ENCODE results near the gene SZT2.
"Not testable (repeated sequence)": the region's sequence is repeated elsewhere in the genome, so short reads cannot be mapped to it uniquely, and the experiment has no call there.

SZT2 gene

DNA sequence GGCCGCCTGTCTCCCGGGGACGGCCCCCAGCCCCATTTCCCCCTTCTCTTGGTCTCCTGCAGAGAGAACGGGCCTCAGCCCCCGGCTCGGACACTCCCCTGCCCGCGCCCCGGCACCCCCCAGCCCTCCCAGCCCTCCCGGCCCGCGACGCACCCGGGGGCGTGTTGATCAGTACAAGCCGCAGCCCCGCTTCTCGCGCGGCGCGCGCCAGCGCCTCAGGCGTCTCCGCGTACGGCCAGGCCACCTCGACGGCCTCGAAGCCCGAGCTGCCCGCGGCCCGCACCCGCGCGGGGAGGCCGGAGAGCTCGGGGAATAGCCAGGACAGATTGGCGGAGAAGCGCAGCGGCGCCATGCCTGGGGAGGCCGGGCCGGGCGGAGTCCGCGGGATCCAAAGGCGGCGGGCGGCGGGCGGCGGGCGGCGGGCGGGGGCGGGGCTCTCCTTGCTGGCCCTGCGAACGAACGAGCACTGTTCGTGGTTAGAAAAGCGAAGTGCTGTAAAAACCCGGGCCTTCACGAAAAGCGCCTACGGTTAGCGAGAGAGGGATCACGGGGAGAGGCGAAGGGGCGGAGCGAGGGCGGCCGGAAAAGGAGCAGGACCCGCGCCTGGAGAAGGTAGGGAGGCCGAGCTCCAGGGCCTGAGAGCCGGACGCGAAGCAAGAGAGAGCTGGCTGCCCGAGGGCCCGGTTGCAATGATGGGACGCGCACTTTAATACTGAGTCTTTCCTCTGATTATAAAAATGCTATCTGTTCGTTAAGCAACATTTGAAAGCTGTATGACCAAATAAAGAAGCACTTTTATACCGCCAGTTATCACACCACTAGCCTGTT lies 64.0 kb downstream of the SZT2 start, which contains the start of gene HYI:
Gene HYI (minus strand): TSS at position 490 of the 828 bp plus-strand sequence. CDS start 138 bp downstream, at position 352.
- peak in 49 of 51 donors; percentile 35 to 85 (median 70) for DNase-seq

DNA sequence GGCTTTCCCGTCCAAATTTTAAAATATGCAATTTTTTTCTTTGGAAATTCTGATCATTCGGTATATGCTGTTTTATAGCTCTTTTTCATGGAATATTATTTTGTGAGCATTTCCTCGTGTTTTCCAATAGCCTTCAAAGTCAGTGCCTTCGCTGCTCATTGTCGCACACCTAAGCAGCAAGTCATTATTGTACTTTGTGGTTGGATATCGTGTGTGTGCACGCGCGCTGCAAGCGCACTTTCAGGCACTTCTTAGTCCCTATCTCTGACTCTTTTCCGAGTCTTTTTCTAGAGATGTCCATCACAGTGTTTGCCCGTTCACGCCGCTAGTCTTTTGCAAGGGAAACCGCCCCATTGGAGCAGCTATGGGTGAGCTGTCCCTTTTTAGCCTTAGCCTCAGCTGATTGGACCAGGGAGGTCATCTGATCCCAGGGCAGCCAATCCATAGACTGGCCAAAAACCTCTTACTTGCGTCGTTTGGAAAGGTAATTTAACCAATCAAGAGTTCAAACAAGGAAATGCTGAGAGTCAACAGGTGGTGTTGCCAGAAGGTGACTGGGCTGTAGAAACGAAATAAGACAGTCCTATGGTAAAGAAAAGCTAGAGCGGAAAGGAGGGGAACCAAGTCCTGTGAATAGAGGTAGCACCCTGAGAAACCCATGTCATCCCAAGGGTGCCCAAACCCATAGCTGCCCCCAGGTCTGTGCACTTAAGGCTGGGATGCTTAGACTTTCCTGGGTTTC lies 64.7 kb downstream of the SZT2 start:
- peak in 44 of 51 donors; percentile 20 to 84 (median 63) for DNase-seq

DNA sequence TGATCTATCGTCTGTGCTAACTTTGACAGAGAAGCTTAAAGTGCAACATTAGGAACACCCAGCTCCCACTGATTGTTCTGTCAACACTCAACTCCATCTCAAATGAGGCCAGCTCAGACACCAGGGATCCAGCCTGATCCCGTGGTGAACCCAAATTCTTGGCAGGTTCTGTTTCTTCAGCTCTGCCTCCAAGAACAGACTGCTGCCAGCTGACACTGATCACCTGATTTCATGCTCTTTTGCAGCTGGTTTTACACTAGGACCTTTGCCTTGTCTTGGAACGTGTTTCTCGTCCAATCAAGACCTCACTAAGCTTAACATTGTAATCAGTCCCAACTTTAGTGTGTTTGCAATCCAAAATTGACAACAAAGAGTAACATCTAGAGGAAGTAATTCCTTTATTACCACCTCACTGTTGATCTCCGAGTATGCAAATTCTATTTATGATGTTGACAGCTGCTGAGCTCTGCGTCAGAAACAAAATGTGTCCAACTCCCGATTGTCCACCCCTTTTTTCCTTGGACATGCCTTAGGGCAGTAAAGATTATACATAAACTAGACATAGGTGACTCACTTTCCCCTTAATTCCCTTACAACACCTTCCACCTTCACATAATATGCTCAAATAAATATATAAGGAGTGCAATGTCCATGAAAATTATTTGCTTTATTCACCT lies 65.7 kb downstream of the SZT2 start:
- no peak for DNase-seq

DNA sequence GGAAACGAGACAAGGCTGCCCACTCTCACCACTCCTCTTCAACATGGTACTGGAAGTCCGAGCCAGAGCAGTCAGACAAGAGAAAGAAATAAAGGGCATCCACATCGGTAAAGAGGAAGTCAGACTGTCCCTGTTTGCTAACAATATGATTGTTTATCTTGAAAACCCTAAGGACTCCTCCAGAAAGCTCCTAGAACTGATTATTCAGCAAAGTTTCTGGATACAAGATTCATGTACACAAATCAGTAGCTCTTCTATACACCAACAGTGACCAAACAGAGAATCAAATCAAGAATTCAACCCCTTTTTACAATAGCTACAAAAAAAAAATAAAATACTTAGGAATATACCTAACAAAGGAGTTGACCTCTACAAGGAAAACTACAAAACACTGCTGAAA lies 68.7 kb downstream of the SZT2 start:
- DNase-seq = not testable (repeated sequence)

DNA sequence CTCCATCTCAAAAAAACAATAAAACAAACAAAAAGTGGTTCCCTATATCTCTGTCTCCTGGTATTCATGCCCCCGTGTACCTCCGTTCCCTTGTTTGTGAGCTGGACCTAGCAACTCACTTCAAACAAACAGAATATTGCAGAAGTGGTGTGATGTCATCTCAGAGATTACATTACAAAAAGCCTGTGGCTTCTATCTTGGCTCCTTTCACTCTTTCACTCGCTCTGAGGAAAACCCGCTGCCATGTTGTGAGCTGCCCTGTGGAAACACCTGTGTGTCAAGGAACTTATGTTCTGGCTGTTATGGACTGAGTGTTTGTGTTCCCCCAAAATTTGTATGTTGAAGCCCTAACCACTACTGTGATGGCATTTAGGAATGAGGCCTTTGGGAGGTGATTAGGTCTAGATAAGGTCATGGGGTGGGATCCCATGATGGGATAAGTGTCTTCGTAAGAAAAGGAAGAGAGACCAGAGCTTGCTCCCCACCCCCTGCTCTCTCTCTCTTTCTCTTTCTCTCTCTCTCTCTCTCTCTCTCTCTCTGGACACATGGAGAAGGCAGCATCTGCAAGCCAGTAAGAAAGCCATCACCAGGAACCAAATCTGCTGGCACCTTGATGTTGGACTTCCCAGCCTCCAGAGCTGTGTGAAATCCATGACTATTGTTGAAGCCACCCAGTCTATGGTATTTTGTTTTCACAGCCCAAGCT lies 71.4 kb downstream of the SZT2 start:
- DNase-seq = no peak

GRCh38 chr1:43463479-43463878 lies 73.8 kb downstream of the SZT2 start:
- no peak for DNase-seq

DNA sequence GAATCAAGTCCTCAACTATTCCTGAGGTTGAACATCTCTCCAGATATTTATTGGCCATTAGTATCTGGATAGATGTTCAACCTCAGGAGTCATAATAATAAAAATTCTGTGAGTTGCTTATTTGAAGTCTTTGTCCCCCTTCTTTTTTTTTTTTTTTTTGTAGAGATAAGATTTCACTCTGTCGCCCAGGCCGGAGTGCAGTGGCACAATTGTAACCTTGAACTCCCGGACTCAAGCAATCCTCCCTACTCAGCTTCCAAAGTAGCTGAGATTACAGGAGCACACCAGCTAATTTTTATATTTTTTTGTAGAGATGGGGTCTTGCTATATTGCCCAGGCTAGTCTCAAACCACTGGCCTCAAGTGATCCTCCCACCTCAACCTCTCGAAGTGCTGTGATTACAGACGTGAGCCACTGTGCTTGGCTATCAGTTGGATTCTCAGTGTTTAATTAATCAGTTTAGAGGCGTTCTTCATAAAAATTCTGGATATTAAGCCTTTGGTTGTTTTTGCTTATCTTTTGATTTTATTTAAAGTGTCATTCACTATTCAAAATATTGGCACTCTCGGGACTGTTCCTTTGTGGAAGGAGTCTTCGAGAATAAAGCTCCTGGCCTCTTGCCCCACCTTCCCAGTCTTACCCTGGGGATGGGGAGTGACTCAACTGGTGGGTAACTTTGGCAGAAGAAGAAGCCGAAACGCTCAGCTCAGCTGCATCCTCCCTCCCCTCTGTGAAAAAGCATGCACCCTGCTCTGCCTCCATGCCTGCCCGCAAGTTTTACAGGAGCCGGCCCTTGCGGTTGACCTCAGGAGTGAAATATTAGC lies 75.2 kb downstream of the SZT2 start:
- DNase-seq = no peak

DNA sequence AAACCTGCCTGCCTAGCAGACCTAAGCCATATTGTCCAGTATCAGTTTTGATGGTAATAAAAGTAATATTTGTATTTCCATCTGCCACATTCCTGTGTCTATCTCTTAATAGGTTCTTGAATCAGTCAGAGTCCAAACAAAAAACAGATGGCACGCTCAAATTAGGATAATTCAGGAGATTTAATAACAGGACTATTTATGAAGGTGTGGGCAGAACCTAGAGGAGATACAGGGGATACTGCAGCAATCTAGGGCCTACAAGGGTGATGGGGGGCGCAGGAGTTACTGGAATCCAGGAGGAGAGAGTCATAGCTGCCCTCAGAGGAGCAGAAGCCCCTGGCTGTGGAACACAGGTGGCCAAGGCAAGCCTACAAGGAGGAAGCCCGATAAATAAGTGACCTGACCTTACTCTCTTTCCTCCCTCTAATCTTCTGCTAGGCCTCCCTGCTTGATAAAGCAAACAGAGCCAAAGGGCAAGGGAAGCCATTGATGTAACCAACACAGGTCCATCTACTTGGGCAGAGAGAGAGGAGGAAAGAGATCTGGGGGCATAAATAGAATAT lies 75.9 kb downstream of the SZT2 start:
- DNase-seq = no peak

GRCh38 chr1:43466403-43466802 lies 76.7 kb downstream of the SZT2 start:
- no peak for DNase-seq

GRCh38 chr1:43468414-43468813 lies 78.7 kb downstream of the SZT2 start:
- no peak for DNase-seq

- DNase-seq = no peak
Observed at GRCh38 chr1:43469932-43470331, 80.2 kb downstream of the SZT2 start.

DNA sequence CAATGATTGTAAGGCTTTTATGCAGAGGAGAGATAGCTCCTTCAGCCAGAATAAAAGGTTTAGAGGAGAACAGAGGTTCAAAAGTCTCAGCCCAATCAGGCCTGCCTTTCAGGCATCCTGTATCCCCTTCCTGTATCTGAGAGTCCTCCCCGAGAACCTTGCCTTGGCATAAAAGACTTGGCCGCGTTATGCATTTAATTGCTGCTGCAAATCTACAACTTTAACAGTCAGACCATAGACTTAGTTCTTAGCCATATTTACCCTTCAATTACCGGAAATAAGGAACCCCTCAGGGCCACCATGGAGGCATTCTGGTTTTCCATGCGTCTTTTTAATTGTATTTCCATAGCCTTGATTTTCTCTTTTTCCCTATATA lies 82.4 kb downstream of the SZT2 start:
- no peak for DNase-seq

DNA sequence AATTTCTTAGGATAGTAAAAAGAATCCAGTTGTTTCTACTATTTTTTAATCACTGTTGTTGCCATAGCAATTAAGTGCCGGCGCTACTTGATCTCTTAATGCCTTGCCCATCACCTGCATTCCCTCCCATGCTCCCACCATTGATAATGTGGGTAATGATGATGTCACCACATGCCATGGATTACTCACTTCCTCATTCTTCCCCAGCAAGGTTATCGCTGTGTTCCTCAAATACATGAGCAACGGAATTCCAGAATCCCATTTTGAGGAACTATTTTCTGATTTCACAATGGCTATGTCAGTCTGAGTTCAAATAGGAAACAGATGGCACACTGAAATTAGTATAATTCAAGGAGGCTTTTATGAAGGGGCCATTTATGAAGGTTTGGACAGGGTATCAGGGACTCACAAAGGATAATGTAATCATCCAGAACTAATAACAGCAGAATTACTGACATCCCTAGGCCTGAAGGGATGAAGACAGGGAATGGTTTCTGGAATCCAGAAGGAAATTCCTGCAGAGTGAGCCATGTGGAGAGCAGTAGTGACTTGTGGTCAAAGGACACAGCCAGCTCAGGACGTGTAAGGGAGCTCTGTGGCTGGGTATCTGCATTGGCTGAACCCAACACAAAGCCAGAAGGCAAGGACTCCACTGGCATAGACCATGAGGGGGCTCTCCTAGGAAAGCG lies 82.9 kb downstream of the SZT2 start:
- DNase-seq = not testable (repeated sequence)

DNA sequence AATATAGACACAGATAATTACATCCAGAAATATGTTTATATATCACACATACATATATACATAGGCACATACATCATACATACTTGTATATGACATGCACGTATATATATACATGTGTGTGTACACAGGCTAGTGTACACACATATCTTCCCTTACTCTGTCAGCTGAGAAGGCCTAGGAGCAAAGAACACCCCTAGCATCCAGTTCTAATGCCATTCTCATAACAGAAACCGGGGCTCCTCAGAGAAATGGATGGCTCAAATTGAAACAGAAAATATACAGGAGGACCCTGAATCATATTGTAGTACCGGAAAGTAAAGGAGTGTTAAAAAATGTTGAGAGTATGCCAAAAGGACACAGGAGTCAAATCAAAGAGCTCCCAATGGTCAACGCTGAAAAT lies 83.8 kb downstream of the SZT2 start:
- DNase-seq = no peak

DNA sequence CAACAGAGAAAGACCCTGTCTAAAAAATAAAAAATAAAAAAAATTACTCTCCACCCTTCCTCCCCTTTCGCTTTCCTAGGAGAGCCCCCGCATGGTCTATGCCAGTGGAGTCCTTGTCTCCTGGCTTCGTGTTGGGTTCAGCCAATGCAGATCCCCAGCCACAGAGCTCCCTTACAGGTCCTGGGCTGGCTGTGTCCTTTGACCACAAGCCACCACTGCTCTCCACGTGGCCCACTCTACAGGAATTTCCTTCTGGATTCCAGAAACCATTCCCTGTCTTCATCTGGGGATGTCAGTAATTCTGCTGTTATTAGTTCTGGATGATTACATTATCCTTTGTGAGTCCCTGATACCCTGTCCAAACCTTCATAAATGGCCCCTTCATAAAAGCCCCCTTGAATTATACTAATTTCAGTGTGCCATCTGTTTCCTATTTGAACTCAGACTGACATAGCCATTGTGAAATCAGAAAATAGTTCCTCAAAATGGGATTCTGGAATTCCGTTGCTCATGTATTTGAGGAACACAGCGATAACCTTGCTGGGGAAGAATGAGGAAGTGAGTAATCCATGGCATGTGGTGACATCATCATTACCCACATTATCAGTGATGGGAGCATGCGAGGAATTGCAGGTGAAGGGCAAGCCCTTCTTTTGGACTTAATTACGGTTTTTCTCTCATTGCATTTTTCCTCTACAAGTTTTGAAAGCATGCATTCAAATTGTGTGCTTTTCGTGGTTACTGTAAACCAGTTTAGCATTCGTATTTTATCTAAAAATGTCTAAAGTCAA lies 86.1 kb downstream of the SZT2 start:
- DNase-seq = not testable (repeated sequence)

DNA sequence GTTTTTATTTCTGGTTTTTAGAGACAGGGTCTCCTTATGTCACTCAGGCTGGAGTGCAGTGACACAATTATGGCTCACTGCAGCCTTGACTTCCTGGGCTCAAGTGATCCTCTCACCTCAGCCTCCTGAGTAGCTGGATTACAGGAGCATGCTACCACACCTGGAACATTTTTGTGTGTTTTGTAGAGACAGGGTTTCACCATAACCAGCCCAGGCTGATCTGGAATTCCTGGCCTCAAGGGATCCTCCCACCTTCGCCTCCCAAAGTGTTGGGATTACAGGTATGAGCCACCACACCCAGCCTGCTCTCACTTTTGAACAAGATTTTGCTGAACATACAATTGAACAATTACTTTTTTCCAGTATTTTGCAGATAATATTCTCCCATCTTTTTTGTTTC lies 88.0 kb downstream of the SZT2 start:
- no peak for DNase-seq

DNA sequence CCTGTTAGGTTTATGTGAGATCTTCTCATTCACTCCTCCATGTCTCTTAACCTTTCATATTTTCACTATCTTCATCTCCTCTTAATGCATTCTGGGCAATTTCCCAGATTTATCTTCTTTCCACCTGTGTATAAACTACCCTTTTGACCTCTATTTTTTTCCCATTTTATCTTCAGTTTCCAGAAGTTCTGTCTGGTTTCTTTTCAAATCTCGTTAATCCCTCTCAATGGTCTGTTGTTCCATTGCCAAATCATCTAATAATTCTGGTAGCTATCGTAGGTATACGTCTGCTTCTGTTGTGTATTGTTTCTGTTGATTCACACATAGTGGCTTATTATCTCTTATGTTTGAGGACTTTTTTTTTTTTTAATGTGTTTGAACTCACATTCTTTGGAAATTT lies 89.7 kb downstream of the SZT2 start:
- no peak for DNase-seq

GRCh38 chr1:43481491-43481890 lies 91.8 kb downstream of the SZT2 start:
- no peak for DNase-seq

DNA sequence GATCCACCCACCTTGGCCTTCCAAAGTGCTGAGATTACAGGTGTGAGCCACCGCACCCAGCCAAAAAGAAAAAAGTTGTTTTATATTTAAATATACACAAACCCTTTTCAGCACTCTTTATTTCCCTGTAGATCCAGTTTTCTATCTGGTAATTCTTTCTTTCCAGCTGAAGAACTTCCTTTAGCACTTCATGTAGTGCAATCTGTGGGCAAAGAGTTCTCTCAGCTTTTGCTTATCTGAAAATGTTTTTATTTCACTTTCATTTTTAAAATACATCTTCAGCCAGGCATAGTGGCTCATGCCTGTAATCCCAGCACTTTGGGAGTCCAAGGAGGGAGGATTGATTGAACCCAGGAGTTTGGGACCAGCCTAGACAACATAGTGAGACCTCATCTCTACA lies 92.5 kb downstream of the SZT2 start:
- no peak for DNase-seq
